H9 (cell line): ENCODE measurements around the gene CBY1. TPM values are rescaled to one million over a fixed set of nuclear protein-coding genes. Genes with fewer than 3 reads are reported as not detected.

Experiments
- DNase-seq: peaks from one replicate; pipeline ENCODE4 v3.0.0-alpha.2; 2017
- H2AFZ ChIP-seq: one replicate; pipeline ENCODE4 v1.6.1; 2013; ENCODE audit warnings: mild to moderate bottlenecking, low read length, control low read depth, moderate library complexity
- H2AK5ac ChIP-seq: 2 replicates; pipeline ENCODE4 v1.6.1; 2013; ENCODE audit warnings: low read length, control low read depth, mixed read lengths; ENCODE audit not compliant: insufficient read length
- H2BK120ac ChIP-seq: one replicate; pipeline ENCODE4 v1.6.1; 2013; ENCODE audit warnings: low read depth, mild to moderate bottlenecking, low read length, control low read depth, inconsistent platforms; ENCODE audit not compliant: poor library complexity, severe bottlenecking
- H2BK12ac ChIP-seq: 2 replicates; pipeline ENCODE4 v1.6.1; 2013; ENCODE audit warnings: low read length, control low read depth, mixed read lengths, low read depth; ENCODE audit not compliant: insufficient read length
- H2BK15ac ChIP-seq: 2 replicates; pipeline ENCODE4 v1.6.1; 2013; ENCODE audit warnings: low read depth, low read length, control low read depth
- H2BK20ac ChIP-seq: one replicate; pipeline ENCODE4 v1.6.1; 2013; ENCODE audit warnings: low read depth, mild to moderate bottlenecking, low read length, control low read depth, inconsistent platforms; ENCODE audit not compliant: poor library complexity, severe bottlenecking
- H2BK5ac ChIP-seq: 2 replicates; pipeline ENCODE4 v1.6.1; 2013; ENCODE audit warnings: low read length, control low read depth, mixed read lengths; ENCODE audit not compliant: insufficient read length
- H3K14ac ChIP-seq: 2 replicates; pipeline ENCODE4 v1.6.1; 2013; ENCODE audit warnings: low read length, control low read depth; ENCODE audit not compliant: insufficient read depth
- H3K18ac ChIP-seq: 2 replicates; pipeline ENCODE4 v1.6.1; 2013; ENCODE audit warnings: low read depth, mild to moderate bottlenecking, mixed read lengths, low read length, control low read depth; ENCODE audit not compliant: insufficient read length
- H3K23ac ChIP-seq: 2 replicates; pipeline ENCODE4 v1.6.1; 2013; ENCODE audit warnings: low read length, control low read depth, mixed read lengths, low read depth; ENCODE audit not compliant: insufficient read length
- H3K23me2 ChIP-seq: 2 replicates; pipeline ENCODE4 v1.6.1; 2013; ENCODE audit warnings: low read depth, mild to moderate bottlenecking, mixed read lengths, low read length, control low read depth; ENCODE audit not compliant: insufficient read length, poor library complexity, severe bottlenecking
- H3K27ac ChIP-seq: 2 replicates; pipeline ENCODE4 v1.5.1; 2013; ENCODE audit warnings: low read length, control low read depth, mixed read lengths, low read depth; ENCODE audit not compliant: insufficient read length
- H3K27me3 ChIP-seq: 2 replicates; pipeline ENCODE4 v1.6.1; 2013; ENCODE audit warnings: low read length, control low read depth, inconsistent platforms; ENCODE audit not compliant: insufficient read depth
- H3K4ac ChIP-seq: 2 replicates; pipeline ENCODE4 v1.6.1; 2013; ENCODE audit warnings: low read depth, mild to moderate bottlenecking, control low read depth, inconsistent platforms, low read length, moderate library complexity
- H3K4me1 ChIP-seq: 2 replicates; pipeline ENCODE4 v1.6.1; 2013; ENCODE audit warnings: low read length, control low read depth, inconsistent platforms; ENCODE audit not compliant: insufficient read depth
- H3K4me2 ChIP-seq: 2 replicates; pipeline ENCODE4 v1.6.1; 2013; ENCODE audit warnings: low read length, control low read depth, mixed read lengths; ENCODE audit not compliant: insufficient read length, insufficient read depth
- H3K56ac ChIP-seq: 2 replicates; pipeline ENCODE4 v1.6.1; 2013; ENCODE audit warnings: low read depth, mild to moderate bottlenecking, mixed read lengths, low read length, control low read depth; ENCODE audit not compliant: insufficient read length
- H3K79me1 ChIP-seq: 2 replicates; pipeline ENCODE4 v1.6.1; 2013; ENCODE audit warnings: low read depth, mild to moderate bottlenecking, moderate library complexity, low read length, control low read depth, inconsistent platforms; ENCODE audit not compliant: insufficient read depth, poor library complexity, severe bottlenecking
- H3K79me2 ChIP-seq: 2 replicates; pipeline ENCODE4 v1.6.1; 2013; ENCODE audit warnings: low read length, control low read depth, inconsistent platforms; ENCODE audit not compliant: insufficient read depth
- H3K9ac ChIP-seq: 2 replicates; pipeline ENCODE4 v1.6.1; 2013; ENCODE audit warnings: low read length, control low read depth, mixed read lengths; ENCODE audit not compliant: insufficient read length; ENCODE audit errors: extremely low read depth
- H3K9me3 ChIP-seq: one replicate; pipeline ENCODE4 v1.6.1; 2013; ENCODE audit warnings: low read depth, low read length, inconsistent platforms; ENCODE audit not compliant: control insufficient read depth
- H3T11ph ChIP-seq: one replicate; pipeline ENCODE4 v1.6.1; 2013; ENCODE audit warnings: mild to moderate bottlenecking, low read length, control low read depth, inconsistent platforms
- H4K20me1 ChIP-seq: one replicate; pipeline ENCODE4 v1.6.1; 2013; ENCODE audit not compliant: control insufficient read depth, insufficient read length, insufficient read depth
- H4K5ac ChIP-seq: 2 replicates; pipeline ENCODE4 v1.6.1; 2013; ENCODE audit warnings: low read depth, mild to moderate bottlenecking, mixed read lengths, low read length, control low read depth; ENCODE audit not compliant: insufficient read length
- H4K8ac ChIP-seq: replicated peaks from 2 replicates; pipeline ENCODE4 v1.6.1; 2013; ENCODE audit warnings: low read length, control low read depth, mixed read lengths, low read depth; ENCODE audit not compliant: insufficient read length
- H4K91ac ChIP-seq: 2 replicates; pipeline ENCODE4 v1.6.1; 2013; ENCODE audit warnings: low read depth, mild to moderate bottlenecking, moderate library complexity, mixed read lengths, low read length, control low read depth; ENCODE audit not compliant: insufficient read length
- H3K27ac Mint-ChIP-seq, 3 experiments: 2 replicates in 2 of 3; 3 replicates in 1 of 3; pipeline ENCODE4 v1.8.0; 2020 to 2021; ENCODE audit warnings: mixed read lengths in 3 of 3, mild to moderate bottlenecking in 1 of 3, moderate library complexity in 1 of 3
- H3K27me3 Mint-ChIP-seq: 2 replicates; pipeline ENCODE4 v1.8.0; 2021; ENCODE audit warnings: low read depth, mild to moderate bottlenecking, moderate library complexity, mixed read lengths
- H3K36me3 Mint-ChIP-seq, 3 experiments: 2 replicates in 2 of 3; 3 replicates in 1 of 3; pipeline ENCODE4 v1.8.0; 2020 to 2021; ENCODE audit warnings: low read depth in 3 of 3, mixed read lengths in 3 of 3; ENCODE audit not compliant: insufficient read depth in 1 of 3
- H3K4me1 Mint-ChIP-seq, 2 experiments: 2 replicates each; pipeline ENCODE4 v1.8.0; 2020; ENCODE audit warnings: mixed read lengths in 2 of 2
- H3K4me3 Mint-ChIP-seq, 2 experiments: 2 replicates in 1 of 2; 3 replicates in 1 of 2; pipeline ENCODE4 v1.8.0; 2020 to 2021; ENCODE audit warnings: mild to moderate bottlenecking in 2 of 2, mixed read lengths in 2 of 2, moderate library complexity in 1 of 2
- H3K9me3 Mint-ChIP-seq, 2 experiments: 2 replicates in 1 of 2; 3 replicates in 1 of 2; pipeline ENCODE4 v1.8.0; 2020; ENCODE audit warnings: mild to moderate bottlenecking in 2 of 2, mixed read lengths in 2 of 2, moderate library complexity in 1 of 2
- CTCF ChIP-seq: fragments of 200-600 bp; sonication (generic); conservative IDR thresholded peaks from 3 replicates; pipeline ENCODE4 v1.8.0; 2021; ENCODE audit warnings: antibody characterized with exemption, mild to moderate bottlenecking
- WGBS: extraction: QIAGEN DNeasy Blood & Tissue Kit; methylation state at CpG from one replicate; pipeline ENCODE4 v1.1.7; 2013; ENCODE audit warnings: missing lambda C conversion rate, low lambda C conversion rate, mixed read lengths; ENCODE audit not compliant: insufficient read length; ENCODE audit errors: extremely low coverage; 5-methylcytosine and 5-hydroxymethylcytosine counted together
- total RNA-seq: library from RNA; stranded (reverse); gene quantifications from 2 replicates; pipeline ENCODE4 v1.2.1, GENCODE V29; 2021

The CBY1 gene
- total RNA-seq, 1 experiment from 2014 or later, result 26.6 TPM

GRCh38 chr22:38706101-38706900 lies 49.9 kb downstream of the CBY1 start:
- H2BK15ac ChIP-seq, result no peak overlapping the region
- H3K4me3 Mint-ChIP-seq, result peak overlapping the region; percentile 93 to 95

More at GRCh38 chr22:38706101-38706900, 49.9 kb downstream of the CBY1 start:
- Histone ChIP-seq H3K79me1 (peaks cover 7% of the 10 kb centered on the region), H2AFZ (no peak overlapping the region), H2BK20ac (no peak overlapping the region), H4K8ac (no peak overlapping the region), H3K4ac (no peak overlapping the region; the same call in 1 of the 2 replicates), H3K27ac (no peak overlapping the region), H4K91ac (no peak overlapping the region), H3K23me2 (peaks cover 15% of the 10 kb centered on the region), H3K56ac (no peak overlapping the region), H3T11ph (no peak overlapping the region), H4K5ac (no peak overlapping the region), H2BK5ac (no peak overlapping the region), H3K9ac (peak overlapping the region; percentile 48), H4K20me1 (no peaks in the 10 kb centered on the region), H3K9me3 (no peaks in the 10 kb centered on the region), H3K4me1 (peaks cover 10% of the 10 kb centered on the region), H3K27me3 (no peaks in the 10 kb centered on the region), H3K18ac (peak overlapping the region; percentile 85), H3K14ac (peak overlapping the region; percentile 96), H3K23ac (no peak overlapping the region), H3K79me2 (peaks cover 34% of the 10 kb centered on the region; the same call in 1 of the 2 replicates), H2AK5ac (no peak overlapping the region), H3K4me2 (peak overlapping the region; percentile 94), H2BK12ac (peak overlapping the region; percentile 51), H2BK120ac (no peak overlapping the region)
- no peak for DNase-seq
- peaks cover 6 to 24% (median 21%) of the 10 kb centered on the region in 3 experiments; a peak in 5 of 7 replicates for H3K36me3 Mint-ChIP-seq
- no peaks in the 10 kb centered on the region for H3K9me3 Mint-ChIP-seq
- WGBS, result no CpG with 5 or more reads among the region's 80 CpGs
- H3K4me1 Mint-ChIP-seq, result peaks cover 44 to 50% of the 10 kb centered on the region in 2 experiments
- no peaks in the 10 kb centered on the region; the same call in 1 of the 2 replicates for H3K27me3 Mint-ChIP-seq
- H3K27ac Mint-ChIP-seq, result peak overlapping the region in 1 of 3 experiments; percentile 44; a peak in 2 of 7 replicates
- no peak for TF ChIP-seq CTCF
